HepG2 (cell line): ENCODE results near the gene ARFGAP2. TPM values are rescaled to one million over a fixed set of nuclear protein-coding genes. Genes with fewer than 3 reads are reported as not detected.

Source experiments
- CHCHD3 ChIP-seq: sonication (generic); formaldehyde crosslinking; IDR thresholded peaks from 2 replicates; pipeline ENCODE4 v1.8.0; 2022; ENCODE audit warnings: mild to moderate bottlenecking, missing genetic modification reagents, moderate library complexity
- JUN ChIP-seq: sonication (generic); formaldehyde crosslinking; IDR thresholded peaks from 2 replicates; pipeline ENCODE4 v1.4.0; 2020; ENCODE audit warnings: mild to moderate bottlenecking, missing genetic modification reagents
- JUND ChIP-seq: sonication (generic); formaldehyde crosslinking; IDR thresholded peaks from 2 replicates; pipeline ENCODE4 v1.8.0; 2022; ENCODE audit warnings: mild to moderate bottlenecking, missing genetic modification reagents
- KAT2B ChIP-seq: fragments of 150-350 bp; IDR thresholded peaks from 2 replicates; pipeline ENCODE4 v1.6.1; 2014; ENCODE audit warnings: low read depth, low read length, borderline replicate concordance
- MAF1 ChIP-seq: sonication (generic); formaldehyde crosslinking; IDR thresholded peaks from 2 replicates; pipeline ENCODE4 v1.5.0; 2020; ENCODE audit warnings: missing genetic modification reagents, borderline replicate concordance
- NCOA1 ChIP-seq: sonication (generic); formaldehyde crosslinking; IDR thresholded peaks from 2 replicates; pipeline ENCODE4 v1.9.0; 2021; ENCODE audit warnings: missing genetic modification reagents
- PHF8 ChIP-seq: sonication (generic); formaldehyde crosslinking; IDR thresholded peaks from 2 replicates; pipeline ENCODE4 v1.5.0; 2020; ENCODE audit warnings: missing genetic modification reagents
- RARA ChIP-seq: IDR thresholded peaks from 2 replicates; pipeline ENCODE4 v1.6.1; 2016; ENCODE audit warnings: missing genetic modification reagents, missing compliant biosample characterization
- RFX3 ChIP-seq: IDR thresholded peaks from 2 replicates; pipeline ENCODE4 v1.6.1; 2016; ENCODE audit warnings: missing biosample characterization, missing genetic modification reagents
- SALL2 ChIP-seq: sonication (generic); formaldehyde crosslinking; IDR thresholded peaks from 2 replicates; pipeline ENCODE4 v1.8.1; 2023; ENCODE audit warnings: mild to moderate bottlenecking, missing genetic modification reagents, inconsistent platforms
- SMYD3 ChIP-seq: sonication (generic); formaldehyde crosslinking; IDR thresholded peaks from 2 replicates; pipeline ENCODE4 v1.8.1; 2023; ENCODE audit warnings: mild to moderate bottlenecking, missing genetic modification reagents
- SP2 ChIP-seq: sonication (generic); formaldehyde crosslinking; IDR thresholded peaks from 2 replicates; pipeline ENCODE4 v1.5.1; 2020; ENCODE audit warnings: mild to moderate bottlenecking, missing genetic modification reagents
- TAF15 ChIP-seq: fragments of 200-400 bp; formaldehyde crosslinking; IDR thresholded peaks from one replicate; pipeline ENCODE4 v1.6.1; 2018; ENCODE audit warnings: mild to moderate bottlenecking, low read depth, low read length; ENCODE audit not compliant: poor library complexity, severe bottlenecking
- TOE1 ChIP-seq: sonication (generic); formaldehyde crosslinking; IDR thresholded peaks from 2 replicates; pipeline ENCODE4 v1.4.0; 2020; ENCODE audit warnings: mild to moderate bottlenecking, missing genetic modification reagents
- ZNF138 ChIP-seq: sonication (generic); formaldehyde crosslinking; IDR thresholded peaks from 2 replicates; pipeline ENCODE4 v1.5.0; 2020; ENCODE audit warnings: mild to moderate bottlenecking, low read depth, missing genetic modification reagents
- ZSCAN9 ChIP-seq: IDR thresholded peaks from 2 replicates; pipeline ENCODE4 v1.6.1; 2016; ENCODE audit warnings: borderline replicate concordance
- polyA plus RNA-seq, 8 experiments: library from polyadenylated mRNA; depleted of rRNA in 3 of 8; stranded (reverse) in 7 of 8; unstranded in 1 of 8; fragments of >200 nt; fragmentation: Illumina TruSeq in 4 of 8; extraction: Trizol in 4 of 8; gene quantifications; 2 replicates each; pipeline versions ENCODE4 v1.2.1 to v1.2.3, GENCODE V29; 2011 to 2016; ENCODE audit warnings: low read depth in 4 of 8, missing spikeins in 1 of 8, mixed read lengths in 1 of 8; ENCODE audit not compliant: insufficient read depth in 1 of 8
- total RNA-seq, 5 experiments: library from RNA; depleted of rRNA; stranded (reverse); fragments of >200 nt; fragmentation: Illumina TruSeq; extraction: Trizol; gene quantifications; 2 replicates each; pipeline ENCODE4 v1.2.3, GENCODE V29; 2016; ENCODE audit warnings: low read depth in 1 of 5
- TF ChIP-seq, protein P1 (sequence below): sonication (generic); formaldehyde crosslinking; IDR thresholded peaks from 2 replicates; pipeline ENCODE4 v1.5.0; 2020; ENCODE audit warnings: missing genetic modification reagents
- TF ChIP-seq, protein P2 (sequence below): sonication (generic); formaldehyde crosslinking; IDR thresholded peaks from 2 replicates; pipeline ENCODE4 v1.8.0; 2022; ENCODE audit warnings: missing genetic modification reagents, mild to moderate bottlenecking, moderate library complexity, borderline replicate concordance
- TF ChIP-seq, protein P3 (sequence below): sonication (generic); formaldehyde crosslinking; IDR thresholded peaks from 2 replicates; pipeline ENCODE4 v1.4.0; 2020; ENCODE audit warnings: missing genetic modification reagents
- TF ChIP-seq, protein P4 (sequence below): sonication (generic); formaldehyde crosslinking; IDR thresholded peaks from 2 replicates; pipeline ENCODE4 v1.4.0; 2020; ENCODE audit warnings: missing genetic modification reagents
- TF ChIP-seq, protein P5 (sequence below): sonication (generic); formaldehyde crosslinking; IDR thresholded peaks from 2 replicates; pipeline ENCODE4 v1.4.0; 2020; ENCODE audit warnings: missing genetic modification reagents, borderline replicate concordance

ARFGAP2 gene
- total and polyA plus RNA-seq, 2 of the 13 experiments (the other 11 are each of a cell fraction or from before 2014, with no cell fraction given), result 32.3 to 75.3 TPM

DNA sequence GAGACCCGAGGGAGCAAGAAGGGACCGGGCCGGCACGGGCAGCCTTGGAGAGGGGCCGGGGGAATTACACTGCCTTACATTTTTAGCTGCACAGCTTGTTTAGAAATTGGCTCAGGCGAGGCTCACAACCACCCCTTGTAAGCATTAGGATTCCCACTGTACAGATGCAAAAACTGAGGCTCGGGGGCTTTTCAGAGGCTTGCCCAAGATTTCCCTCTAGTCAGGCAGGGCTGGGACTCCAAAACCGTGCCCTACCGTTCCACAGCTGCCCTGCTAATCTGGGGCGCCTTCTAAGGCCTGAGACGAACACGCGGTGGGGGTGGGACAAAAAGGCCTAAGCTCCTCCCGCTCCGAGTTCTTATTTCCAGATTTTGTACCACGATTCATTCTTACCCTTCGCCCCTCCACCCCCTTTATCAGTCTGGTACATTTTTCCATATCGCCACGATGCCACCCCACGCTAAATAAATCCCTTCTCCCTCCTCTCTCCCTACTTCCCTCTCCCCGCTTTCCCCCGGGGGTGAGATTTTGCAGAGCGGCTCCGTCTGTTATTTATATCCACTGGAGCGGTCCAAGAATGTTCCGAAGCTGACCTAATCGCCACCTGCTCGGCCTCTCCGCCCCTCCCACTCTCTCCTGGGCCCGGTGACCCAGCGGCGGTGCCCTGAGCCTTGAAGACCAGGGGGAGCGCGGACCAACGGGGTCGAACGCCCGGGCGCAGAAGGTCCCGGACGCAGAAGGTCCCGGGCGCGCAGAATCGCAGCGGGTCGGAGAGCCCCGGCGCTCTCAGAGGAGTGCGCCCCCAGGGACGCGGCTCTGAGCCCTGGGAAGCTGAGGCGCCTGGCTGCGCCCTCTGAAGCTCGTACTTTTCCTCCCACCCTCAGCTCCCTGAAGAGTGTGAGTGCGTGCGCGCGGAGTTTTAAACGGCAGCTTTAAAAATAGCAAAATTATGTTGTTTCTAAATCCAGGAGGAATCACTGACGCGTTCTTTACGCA, 10.3 kb upstream of the ARFGAP2 start (continued):
- TF ChIP-seq, protein P1, sequence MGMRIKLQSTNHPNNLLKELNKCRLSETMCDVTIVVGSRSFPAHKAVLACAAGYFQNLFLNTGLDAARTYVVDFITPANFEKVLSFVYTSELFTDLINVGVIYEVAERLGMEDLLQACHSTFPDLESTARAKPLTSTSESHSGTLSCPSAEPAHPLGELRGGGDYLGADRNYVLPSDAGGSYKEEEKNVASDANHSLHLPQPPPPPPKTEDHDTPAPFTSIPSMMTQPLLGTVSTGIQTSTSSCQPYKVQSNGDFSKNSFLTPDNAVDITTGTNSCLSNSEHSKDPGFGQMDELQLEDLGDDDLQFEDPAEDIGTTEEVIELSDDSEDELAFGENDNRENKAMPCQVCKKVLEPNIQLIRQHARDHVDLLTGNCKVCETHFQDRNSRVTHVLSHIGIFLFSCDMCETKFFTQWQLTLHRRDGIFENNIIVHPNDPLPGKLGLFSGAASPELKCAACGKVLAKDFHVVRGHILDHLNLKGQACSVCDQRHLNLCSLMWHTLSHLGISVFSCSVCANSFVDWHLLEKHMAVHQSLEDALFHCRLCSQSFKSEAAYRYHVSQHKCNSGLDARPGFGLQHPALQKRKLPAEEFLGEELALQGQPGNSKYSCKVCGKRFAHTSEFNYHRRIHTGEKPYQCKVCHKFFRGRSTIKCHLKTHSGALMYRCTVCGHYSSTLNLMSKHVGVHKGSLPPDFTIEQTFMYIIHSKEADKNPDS (CRISPR knock-in tag), result no peak
- TF ChIP-seq TOE1 (CRISPR knock-in tag), result no peak
- no peak for TF ChIP-seq RARA (CRISPR knock-in tag)
- TF ChIP-seq ZSCAN9 (CRISPR knock-in tag), result no peak
- peak; percentile 36; the same call in 1 of the 2 replicates for TF ChIP-seq PHF8 (CRISPR knock-in tag)
- TF ChIP-seq, protein P2, sequence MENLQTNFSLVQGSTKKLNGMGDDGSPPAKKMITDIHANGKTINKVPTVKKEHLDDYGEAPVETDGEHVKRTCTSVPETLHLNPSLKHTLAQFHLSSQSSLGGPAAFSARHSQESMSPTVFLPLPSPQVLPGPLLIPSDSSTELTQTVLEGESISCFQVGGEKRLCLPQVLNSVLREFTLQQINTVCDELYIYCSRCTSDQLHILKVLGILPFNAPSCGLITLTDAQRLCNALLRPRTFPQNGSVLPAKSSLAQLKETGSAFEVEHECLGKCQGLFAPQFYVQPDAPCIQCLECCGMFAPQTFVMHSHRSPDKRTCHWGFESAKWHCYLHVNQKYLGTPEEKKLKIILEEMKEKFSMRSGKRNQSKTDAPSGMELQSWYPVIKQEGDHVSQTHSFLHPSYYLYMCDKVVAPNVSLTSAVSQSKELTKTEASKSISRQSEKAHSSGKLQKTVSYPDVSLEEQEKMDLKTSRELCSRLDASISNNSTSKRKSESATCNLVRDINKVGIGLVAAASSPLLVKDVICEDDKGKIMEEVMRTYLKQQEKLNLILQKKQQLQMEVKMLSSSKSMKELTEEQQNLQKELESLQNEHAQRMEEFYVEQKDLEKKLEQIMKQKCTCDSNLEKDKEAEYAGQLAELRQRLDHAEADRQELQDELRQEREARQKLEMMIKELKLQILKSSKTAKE (CRISPR knock-in tag), result no peak; the same call in 1 of the 2 replicates
- TF ChIP-seq MAF1, result no peak
- no peak for TF ChIP-seq SMYD3 (CRISPR knock-in tag)
- no peak for TF ChIP-seq CHCHD3
- peak; percentile 85; the same call in 1 of the 2 replicates for TF ChIP-seq NCOA1 (CRISPR knock-in tag)
- no peak for TF ChIP-seq JUND (CRISPR knock-in tag)
- TF ChIP-seq TAF15, result no peak
- peak; percentile 64; the same call in 1 of the 2 replicates for TF ChIP-seq JUN (CRISPR knock-in tag)
- TF ChIP-seq KAT2B, result no peak
- TF ChIP-seq, protein P3, sequence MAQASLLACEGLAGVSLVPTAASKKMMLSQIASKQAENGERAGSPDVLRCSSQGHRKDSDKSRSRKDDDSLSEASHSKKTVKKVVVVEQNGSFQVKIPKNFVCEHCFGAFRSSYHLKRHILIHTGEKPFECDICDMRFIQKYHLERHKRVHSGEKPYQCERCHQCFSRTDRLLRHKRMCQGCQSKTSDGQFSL, result no peak
- TF ChIP-seq, protein P4, sequence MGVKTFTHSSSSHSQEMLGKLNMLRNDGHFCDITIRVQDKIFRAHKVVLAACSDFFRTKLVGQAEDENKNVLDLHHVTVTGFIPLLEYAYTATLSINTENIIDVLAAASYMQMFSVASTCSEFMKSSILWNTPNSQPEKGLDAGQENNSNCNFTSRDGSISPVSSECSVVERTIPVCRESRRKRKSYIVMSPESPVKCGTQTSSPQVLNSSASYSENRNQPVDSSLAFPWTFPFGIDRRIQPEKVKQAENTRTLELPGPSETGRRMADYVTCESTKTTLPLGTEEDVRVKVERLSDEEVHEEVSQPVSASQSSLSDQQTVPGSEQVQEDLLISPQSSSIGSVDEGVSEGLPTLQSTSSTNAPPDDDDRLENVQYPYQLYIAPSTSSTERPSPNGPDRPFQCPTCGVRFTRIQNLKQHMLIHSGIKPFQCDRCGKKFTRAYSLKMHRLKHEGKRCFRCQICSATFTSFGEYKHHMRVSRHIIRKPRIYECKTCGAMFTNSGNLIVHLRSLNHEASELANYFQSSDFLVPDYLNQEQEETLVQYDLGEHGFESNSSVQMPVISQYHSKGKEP, result no peak
- no peak for TF ChIP-seq SP2 (CRISPR knock-in tag)
- TF ChIP-seq RFX3, result no peak
- no peak for TF ChIP-seq SALL2 (CRISPR knock-in tag)
- TF ChIP-seq ZNF138 (CRISPR knock-in tag), result no peak
- TF ChIP-seq, protein P5, sequence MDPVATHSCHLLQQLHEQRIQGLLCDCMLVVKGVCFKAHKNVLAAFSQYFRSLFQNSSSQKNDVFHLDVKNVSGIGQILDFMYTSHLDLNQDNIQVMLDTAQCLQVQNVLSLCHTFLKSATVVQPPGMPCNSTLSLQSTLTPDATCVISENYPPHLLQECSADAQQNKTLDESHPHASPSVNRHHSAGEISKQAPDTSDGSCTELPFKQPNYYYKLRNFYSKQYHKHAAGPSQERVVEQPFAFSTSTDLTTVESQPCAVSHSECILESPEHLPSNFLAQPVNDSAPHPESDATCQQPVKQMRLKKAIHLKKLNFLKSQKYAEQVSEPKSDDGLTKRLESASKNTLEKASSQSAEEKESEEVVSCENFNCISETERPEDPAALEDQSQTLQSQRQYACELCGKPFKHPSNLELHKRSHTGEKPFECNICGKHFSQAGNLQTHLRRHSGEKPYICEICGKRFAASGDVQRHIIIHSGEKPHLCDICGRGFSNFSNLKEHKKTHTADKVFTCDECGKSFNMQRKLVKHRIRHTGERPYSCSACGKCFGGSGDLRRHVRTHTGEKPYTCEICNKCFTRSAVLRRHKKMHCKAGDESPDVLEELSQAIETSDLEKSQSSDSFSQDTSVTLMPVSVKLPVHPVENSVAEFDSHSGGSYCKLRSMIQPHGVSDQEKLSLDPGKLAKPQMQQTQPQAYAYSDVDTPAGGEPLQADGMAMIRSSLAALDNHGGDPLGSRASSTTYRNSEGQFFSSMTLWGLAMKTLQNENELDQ (CRISPR knock-in tag), result no peak
